ENCODE results near the gene MAB21L2.

- TF ChIP-seq EZH2phosphoT487 (IDR thresholded peaks at IDR 0.05; ENCODE audit: insufficient read depth, low read depth), result no peak
- TF ChIP-seq EZH2 (IDR thresholded peaks at IDR 0.05; ENCODE audit: insufficient read depth, poor library complexity, severe bottlenecking), result no peak
Measured at GRCh38 chr4:150591406-150591805, 9.5 kb downstream of the MAB21L2 start.

Data from GM23248 (cell line).